WTC11 (cell line): ENCODE results near the gene APOBEC4. TPM values are rescaled to one million over a fixed set of nuclear protein-coding genes. Genes with fewer than 3 reads are reported as not detected.

Source experiments
- ATAC-seq: fragments of 200-7000 bp; cut with Tn5 transposase; 2 replicates; pipeline ENCODE4 v1.10.0; 2021; ENCODE audit warnings: mild to moderate bottlenecking, moderate library complexity
- CTCF ChIA-PET: fragments of 300-600 bp; sonication (Branson Sonifier 250); formaldehyde crosslinking; loops from one replicate; lab custom pipeline; 2021; ENCODE audit warnings: antibody characterized with exemption; lab: Charles Lee
- POLR2A ChIA-PET: fragments of 350-600 bp; sonication (Branson Sonifier 250); formaldehyde crosslinking; loops from one replicate; lab custom pipeline; 2021; ENCODE audit warnings: antibody characterized with exemption; lab: Charles Lee
- DNase-seq: peaks from one replicate; pipeline ENCODE4 v3.0.0; 2021; ENCODE audit warnings: low spot score
- H3K27ac Mint-ChIP-seq: 2 replicates; pipeline ENCODE4 v1.8.0; 2021; ENCODE audit warnings: mixed read lengths
- H3K27me3 Mint-ChIP-seq: 2 replicates; pipeline ENCODE4 v1.8.0; 2021; ENCODE audit warnings: low read depth, mild to moderate bottlenecking, moderate library complexity, mixed read lengths
- H3K36me3 Mint-ChIP-seq: 2 replicates; pipeline ENCODE4 v1.8.0; 2021; ENCODE audit warnings: mixed read lengths
- H3K4me1 Mint-ChIP-seq: 2 replicates; pipeline ENCODE4 v1.8.0; 2022; ENCODE audit warnings: mixed read lengths
- H3K4me3 Mint-ChIP-seq: 2 replicates; pipeline ENCODE4 v1.8.0; 2021; ENCODE audit warnings: mild to moderate bottlenecking, moderate library complexity, mixed read lengths
- H3K9me3 Mint-ChIP-seq: 2 replicates; pipeline ENCODE4 v1.8.0; 2021; ENCODE audit warnings: mixed read lengths
- ATF6 ChIP-seq: sonication (generic); formaldehyde crosslinking; IDR thresholded peaks from 2 replicates; pipeline ENCODE4 v1.8.1; 2023; ENCODE audit warnings: mild to moderate bottlenecking, missing genetic modification reagents
- GTF2I ChIP-seq: fragments of 250-450 bp; sonication (Bioruptor Pico); conservative IDR thresholded peaks from 2 replicates; pipeline ENCODE4 v1.4.0; 2021; ENCODE audit warnings: mild to moderate bottlenecking
- IRF1 ChIP-seq: sonication (generic); formaldehyde crosslinking; IDR thresholded peaks from 2 replicates; pipeline ENCODE4 v1.8.0; 2023; ENCODE audit warnings: missing genetic modification reagents
- NR3C1 ChIP-seq: sonication (generic); formaldehyde crosslinking; conservative IDR thresholded peaks from 2 replicates; pipeline ENCODE4 v1.8.1; 2023; ENCODE audit warnings: low read depth, mild to moderate bottlenecking, missing genetic modification reagents
- PRDM15 ChIP-seq: sonication (generic); formaldehyde crosslinking; IDR thresholded peaks from 2 replicates; pipeline ENCODE4 v1.8.0; 2022; ENCODE audit warnings: missing genetic modification reagents
- SMAD4 ChIP-seq: sonication (generic); formaldehyde crosslinking; IDR thresholded peaks from 2 replicates; pipeline ENCODE4 v1.8.0; 2022; ENCODE audit warnings: mild to moderate bottlenecking, missing genetic modification reagents
- SP1 ChIP-seq: sonication (generic); formaldehyde crosslinking; conservative IDR thresholded peaks from 2 replicates; pipeline ENCODE4 v1.8.1; 2022; ENCODE audit warnings: missing genetic modification reagents
- total RNA-seq: library from RNA; stranded (reverse); gene quantifications from 3 replicates; pipeline ENCODE4 v1.2.3, GENCODE V29; 2021
- TF ChIP-seq, protein P1 (sequence below): sonication (generic); formaldehyde crosslinking; IDR thresholded peaks from 2 replicates; pipeline ENCODE4 v1.8.1; 2023; ENCODE audit warnings: mild to moderate bottlenecking, missing genetic modification reagents, borderline replicate concordance
- TF ChIP-seq, protein P2 (sequence below): sonication (generic); formaldehyde crosslinking; IDR thresholded peaks from 2 replicates; pipeline ENCODE4 v1.8.1; 2022; ENCODE audit warnings: mild to moderate bottlenecking, missing genetic modification reagents, moderate library complexity, borderline replicate concordance
- TF ChIP-seq, protein P3 (sequence below): sonication (generic); formaldehyde crosslinking; IDR thresholded peaks from 2 replicates; pipeline ENCODE4 v1.8.1; 2023; ENCODE audit warnings: mild to moderate bottlenecking, missing genetic modification reagents, moderate library complexity

The APOBEC4 gene
- total RNA-seq, 1 experiment from 2014 or later, result not detected

GRCh38 chr1:183697814-183698590, 44.9 kb upstream of the APOBEC4 start:
- no peaks in the 10 kb centered on the region for H3K27me3 Mint-ChIP-seq
- ATAC-seq, result no peak
- CTCF ChIA-PET, result interaction anchor here (1.2 kb wide), 1 partner anchor 13 kb away, joined by 5 read pairs; no protein-coding TSS in a partner anchor

GRCh38 chr1:183696981-183697380, 43.9 kb upstream of the APOBEC4 start:
- CTCF ChIA-PET, result interaction anchor here (1.3 kb wide), 1 partner anchor 219 kb away, joined by 3 read pairs; no protein-coding TSS in a partner anchor
- no peak for ATAC-seq
- POLR2A ChIA-PET, result no interaction called here

More at GRCh38 chr1:183697814-183698590, 44.9 kb upstream of the APOBEC4 start:
- no peaks in the 10 kb centered on the region for H3K4me1 Mint-ChIP-seq
- H3K9me3 Mint-ChIP-seq, result no peaks in the 10 kb centered on the region
- TF ChIP-seq, protein P1, sequence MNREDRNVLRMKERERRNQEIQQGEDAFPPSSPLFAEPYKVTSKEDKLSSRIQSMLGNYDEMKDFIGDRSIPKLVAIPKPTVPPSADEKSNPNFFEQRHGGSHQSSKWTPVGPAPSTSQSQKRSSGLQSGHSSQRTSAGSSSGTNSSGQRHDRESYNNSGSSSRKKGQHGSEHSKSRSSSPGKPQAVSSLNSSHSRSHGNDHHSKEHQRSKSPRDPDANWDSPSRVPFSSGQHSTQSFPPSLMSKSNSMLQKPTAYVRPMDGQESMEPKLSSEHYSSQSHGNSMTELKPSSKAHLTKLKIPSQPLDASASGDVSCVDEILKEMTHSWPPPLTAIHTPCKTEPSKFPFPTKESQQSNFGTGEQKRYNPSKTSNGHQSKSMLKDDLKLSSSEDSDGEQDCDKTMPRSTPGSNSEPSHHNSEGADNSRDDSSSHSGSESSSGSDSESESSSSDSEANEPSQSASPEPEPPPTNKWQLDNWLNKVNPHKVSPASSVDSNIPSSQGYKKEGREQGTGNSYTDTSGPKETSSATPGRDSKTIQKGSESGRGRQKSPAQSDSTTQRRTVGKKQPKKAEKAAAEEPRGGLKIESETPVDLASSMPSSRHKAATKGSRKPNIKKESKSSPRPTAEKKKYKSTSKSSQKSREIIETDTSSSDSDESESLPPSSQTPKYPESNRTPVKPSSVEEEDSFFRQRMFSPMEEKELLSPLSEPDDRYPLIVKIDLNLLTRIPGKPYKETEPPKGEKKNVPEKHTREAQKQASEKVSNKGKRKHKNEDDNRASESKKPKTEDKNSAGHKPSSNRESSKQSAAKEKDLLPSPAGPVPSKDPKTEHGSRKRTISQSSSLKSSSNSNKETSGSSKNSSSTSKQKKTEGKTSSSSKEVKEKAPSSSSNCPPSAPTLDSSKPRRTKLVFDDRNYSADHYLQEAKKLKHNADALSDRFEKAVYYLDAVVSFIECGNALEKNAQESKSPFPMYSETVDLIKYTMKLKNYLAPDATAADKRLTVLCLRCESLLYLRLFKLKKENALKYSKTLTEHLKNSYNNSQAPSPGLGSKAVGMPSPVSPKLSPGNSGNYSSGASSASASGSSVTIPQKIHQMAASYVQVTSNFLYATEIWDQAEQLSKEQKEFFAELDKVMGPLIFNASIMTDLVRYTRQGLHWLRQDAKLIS (CRISPR knock-in tag), result no peak
- TF ChIP-seq NR3C1 (CRISPR knock-in tag) (no peak), ATF6 (CRISPR knock-in tag) (no peak), SMAD4 (CRISPR knock-in tag) (no peak), SP1 (CRISPR knock-in tag) (no peak), IRF1 (CRISPR knock-in tag) (no peak)
- TF ChIP-seq, protein P2, sequence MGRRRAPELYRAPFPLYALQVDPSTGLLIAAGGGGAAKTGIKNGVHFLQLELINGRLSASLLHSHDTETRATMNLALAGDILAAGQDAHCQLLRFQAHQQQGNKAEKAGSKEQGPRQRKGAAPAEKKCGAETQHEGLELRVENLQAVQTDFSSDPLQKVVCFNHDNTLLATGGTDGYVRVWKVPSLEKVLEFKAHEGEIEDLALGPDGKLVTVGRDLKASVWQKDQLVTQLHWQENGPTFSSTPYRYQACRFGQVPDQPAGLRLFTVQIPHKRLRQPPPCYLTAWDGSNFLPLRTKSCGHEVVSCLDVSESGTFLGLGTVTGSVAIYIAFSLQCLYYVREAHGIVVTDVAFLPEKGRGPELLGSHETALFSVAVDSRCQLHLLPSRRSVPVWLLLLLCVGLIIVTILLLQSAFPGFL (CRISPR knock-in tag), result no peak
- H3K27ac Mint-ChIP-seq, result no peak overlapping the region
- no peaks in the 10 kb centered on the region for H3K36me3 Mint-ChIP-seq
- POLR2A ChIA-PET, result no interaction called here
- DNase-seq, result no peak
- no peak overlapping the region for H3K4me3 Mint-ChIP-seq

More at GRCh38 chr1:183696981-183697380, 43.9 kb upstream of the APOBEC4 start:
- Mint-ChIP-seq H3K4me3 (no peak overlapping the region), H3K27me3 (no peaks in the 10 kb centered on the region), H3K36me3 (no peaks in the 10 kb centered on the region), H3K27ac (no peak overlapping the region), H3K9me3 (no peaks in the 10 kb centered on the region), H3K4me1 (no peaks in the 10 kb centered on the region)
- no peak for DNase-seq
- TF ChIP-seq, protein P2 (CRISPR knock-in tag), result no peak
- TF ChIP-seq, protein P3, sequence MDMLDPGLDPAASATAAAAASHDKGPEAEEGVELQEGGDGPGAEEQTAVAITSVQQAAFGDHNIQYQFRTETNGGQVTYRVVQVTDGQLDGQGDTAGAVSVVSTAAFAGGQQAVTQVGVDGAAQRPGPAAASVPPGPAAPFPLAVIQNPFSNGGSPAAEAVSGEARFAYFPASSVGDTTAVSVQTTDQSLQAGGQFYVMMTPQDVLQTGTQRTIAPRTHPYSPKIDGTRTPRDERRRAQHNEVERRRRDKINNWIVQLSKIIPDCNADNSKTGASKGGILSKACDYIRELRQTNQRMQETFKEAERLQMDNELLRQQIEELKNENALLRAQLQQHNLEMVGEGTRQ, result no peak
- no peak for TF ChIP-seq GTF2I (CRISPR knock-in tag)
- TF ChIP-seq SP1 (CRISPR knock-in tag), result no peak
- no peak for TF ChIP-seq PRDM15
